Activated CD8-positive, alpha-beta T cell treated with anti-CD3 and anti-CD28 coated beads for 36 hours (primary cell): Measurements from ENCODE around the gene LRMDA. TPM values are rescaled to one million over a fixed set of nuclear protein-coding genes. Genes with fewer than 3 reads are reported as not detected.

ENCODE experiments used
- ATAC-seq: fragments of 200-7000 bp; cut with Tn5 transposase; one replicate; pipeline ENCODE4 v1.10.0; 2021; ENCODE audit warnings: mild to moderate bottlenecking, moderate library complexity
- CTCF ChIA-PET: fragments of 350-600 bp; sonication (Branson Sonifier 250); formaldehyde crosslinking; loops from one replicate; lab custom pipeline; 2021; ENCODE audit warnings: antibody characterized with exemption; lab: Charles Lee
- POLR2A ChIA-PET: fragments of 350-600 bp; sonication (Branson Sonifier 250); formaldehyde crosslinking; loops from one replicate; lab custom pipeline; 2021; ENCODE audit warnings: antibody characterized with exemption; lab: Charles Lee
- DNase-seq: peaks from one replicate; pipeline ENCODE4 v3.0.0-alpha.2; 2020
- H3K27ac Mint-ChIP-seq: one replicate; pipeline ENCODE4 v1.8.0; 2021; ENCODE audit warnings: mild to moderate bottlenecking, mixed read lengths
- H3K27me3 Mint-ChIP-seq: one replicate; pipeline ENCODE4 v1.8.0; 2021; ENCODE audit warnings: mixed read lengths
- H3K36me3 Mint-ChIP-seq: one replicate; pipeline ENCODE4 v1.8.0; 2021; ENCODE audit warnings: low read depth, mixed read lengths
- H3K4me1 Mint-ChIP-seq: one replicate; pipeline ENCODE4 v1.8.0; 2021; ENCODE audit warnings: low read depth, mixed read lengths
- H3K4me3 Mint-ChIP-seq: one replicate; pipeline ENCODE4 v1.8.0; 2021; ENCODE audit warnings: mild to moderate bottlenecking, moderate library complexity, mixed read lengths
- H3K9me3 Mint-ChIP-seq: one replicate; pipeline ENCODE4 v1.8.0; 2021; ENCODE audit warnings: mixed read lengths
- intact Hi-C: fragments of 100-400 bp; cut with micrococcal nuclease; formaldehyde crosslinking; loops from one replicate; pipeline ENCODE4 v1.10.0; 2022
- total RNA-seq, 2 experiments: library from RNA; stranded (reverse); gene quantifications; one replicate each; pipeline ENCODE4 v1.2.3, GENCODE V29; 2021
- TF ChIP-seq, protein P1 (sequence below): fragments of 200-600 bp; IDR thresholded peaks from one replicate; pipeline ENCODE4 v1.8.0; 2022; ENCODE audit warnings: antibody characterized with exemption, mild to moderate bottlenecking

LRMDA gene
- total RNA-seq, 2 experiments from 2014 or later, result not detected

GRCh38 chr10:76034353-76035205 lies 603.2 kb downstream of the LRMDA start:
- Mint-ChIP-seq H3K27ac (no peak overlapping the region), H3K36me3 (no peaks in the 10 kb centered on the region), H3K4me1 (no peaks in the 10 kb centered on the region), H3K27me3 (peaks cover 1% of the 10 kb centered on the region), H3K9me3 (peaks cover 4% of the 10 kb centered on the region), H3K4me3 (no peak overlapping the region)
- POLR2A ChIA-PET, result no interaction called here
- CTCF ChIA-PET, result no interaction called here
- intact Hi-C loops, result no loop called here
- no peak for ATAC-seq
- TF ChIP-seq, protein P1, sequence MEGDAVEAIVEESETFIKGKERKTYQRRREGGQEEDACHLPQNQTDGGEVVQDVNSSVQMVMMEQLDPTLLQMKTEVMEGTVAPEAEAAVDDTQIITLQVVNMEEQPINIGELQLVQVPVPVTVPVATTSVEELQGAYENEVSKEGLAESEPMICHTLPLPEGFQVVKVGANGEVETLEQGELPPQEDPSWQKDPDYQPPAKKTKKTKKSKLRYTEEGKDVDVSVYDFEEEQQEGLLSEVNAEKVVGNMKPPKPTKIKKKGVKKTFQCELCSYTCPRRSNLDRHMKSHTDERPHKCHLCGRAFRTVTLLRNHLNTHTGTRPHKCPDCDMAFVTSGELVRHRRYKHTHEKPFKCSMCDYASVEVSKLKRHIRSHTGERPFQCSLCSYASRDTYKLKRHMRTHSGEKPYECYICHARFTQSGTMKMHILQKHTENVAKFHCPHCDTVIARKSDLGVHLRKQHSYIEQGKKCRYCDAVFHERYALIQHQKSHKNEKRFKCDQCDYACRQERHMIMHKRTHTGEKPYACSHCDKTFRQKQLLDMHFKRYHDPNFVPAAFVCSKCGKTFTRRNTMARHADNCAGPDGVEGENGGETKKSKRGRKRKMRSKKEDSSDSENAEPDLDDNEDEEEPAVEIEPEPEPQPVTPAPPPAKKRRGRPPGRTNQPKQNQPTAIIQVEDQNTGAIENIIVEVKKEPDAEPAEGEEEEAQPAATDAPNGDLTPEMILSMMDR, result no peak
- DNase-seq, result no peak

DNA sequence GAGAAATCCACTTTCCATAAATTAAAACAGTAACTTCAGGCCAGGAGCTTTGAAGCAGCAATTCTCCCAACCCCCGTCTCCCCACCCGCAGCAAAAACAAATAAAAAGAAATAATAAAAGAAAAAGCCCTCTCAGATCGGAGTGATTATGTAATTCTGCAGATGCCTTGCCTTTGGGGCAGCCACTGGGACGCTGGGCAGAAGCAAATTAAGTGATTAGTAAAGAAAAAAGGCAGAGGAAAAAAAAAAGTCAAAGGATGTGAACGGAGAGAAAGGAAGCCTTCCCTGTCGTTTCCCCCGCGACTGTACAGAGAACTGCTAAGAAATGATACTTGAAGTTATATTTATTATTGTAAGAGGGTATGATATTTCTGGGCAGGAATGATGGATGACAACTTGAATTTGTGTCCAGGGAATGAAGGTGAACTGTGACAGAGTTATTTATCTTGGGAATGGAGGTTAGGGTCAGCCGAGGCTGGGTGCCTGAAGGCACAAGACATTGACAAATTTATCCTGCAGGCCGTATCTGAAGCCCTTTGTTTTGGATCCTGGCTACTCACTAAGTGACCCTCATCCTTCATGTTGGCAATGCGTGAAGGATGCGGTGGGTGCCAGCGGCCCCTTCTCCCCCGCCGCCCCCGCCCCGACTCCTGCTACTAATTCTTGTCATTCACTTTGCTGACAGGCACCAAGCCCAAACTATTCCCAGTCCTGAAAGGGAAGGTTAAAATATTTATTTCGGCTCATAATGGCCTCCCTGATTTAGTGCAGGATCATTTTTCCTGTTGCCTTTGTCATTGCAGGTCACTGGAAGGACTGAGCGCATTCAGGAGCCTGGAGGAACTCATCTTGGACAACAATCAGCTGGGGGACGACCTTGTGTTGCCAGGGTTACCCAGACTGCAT lies 604.0 kb downstream of the LRMDA start:
- Mint-ChIP-seq H3K4me3 (no peak overlapping the region), H3K27ac (no peak overlapping the region), H3K4me1 (no peaks in the 10 kb centered on the region), H3K36me3 (no peaks in the 10 kb centered on the region), H3K9me3 (peaks cover 4% of the 10 kb centered on the region), H3K27me3 (peaks cover 1% of the 10 kb centered on the region)
- CTCF ChIA-PET, result interaction anchor here (1.6 to 2.1 kb wide), 2 partner anchors 7 to 12 kb away, joined by 7 read pairs; no protein-coding TSS in a partner anchor
- POLR2A ChIA-PET, result no interaction called here
- ATAC-seq (no peak), DNase-seq (no peak)
- TF ChIP-seq, protein P1, result no peak
- intact Hi-C loops, result no loop called here

- H3K4me1 Mint-ChIP-seq, result no peaks in the 10 kb centered on the region
- intact Hi-C loops, result no loop called here
- ChIA-PET CTCF (interaction anchor here (0.7 to 2.1 kb wide), 8 partner anchors 8 to 200 kb away, joined by 3 to 7 read pairs (median 4); no protein-coding TSS in a partner anchor), POLR2A (interaction anchor here (0.6 kb wide), 1 partner anchor 862 kb away, joined by 4 read pairs; no protein-coding TSS in a partner anchor)
- H3K27ac Mint-ChIP-seq, result no peak overlapping the region
- H3K36me3 Mint-ChIP-seq, result no peaks in the 10 kb centered on the region
- peak; percentile 55 for DNase-seq
- TF ChIP-seq, protein P1, result peak; percentile 74
- H3K4me3 Mint-ChIP-seq, result no peak overlapping the region
- peaks cover 1% of the 10 kb centered on the region for H3K27me3 Mint-ChIP-seq
- ATAC-seq, result no peak
- peaks cover 4% of the 10 kb centered on the region for H3K9me3 Mint-ChIP-seq
Measured at GRCh38 chr10:76036111-76036940, 604.9 kb downstream of the LRMDA start.

DNA sequence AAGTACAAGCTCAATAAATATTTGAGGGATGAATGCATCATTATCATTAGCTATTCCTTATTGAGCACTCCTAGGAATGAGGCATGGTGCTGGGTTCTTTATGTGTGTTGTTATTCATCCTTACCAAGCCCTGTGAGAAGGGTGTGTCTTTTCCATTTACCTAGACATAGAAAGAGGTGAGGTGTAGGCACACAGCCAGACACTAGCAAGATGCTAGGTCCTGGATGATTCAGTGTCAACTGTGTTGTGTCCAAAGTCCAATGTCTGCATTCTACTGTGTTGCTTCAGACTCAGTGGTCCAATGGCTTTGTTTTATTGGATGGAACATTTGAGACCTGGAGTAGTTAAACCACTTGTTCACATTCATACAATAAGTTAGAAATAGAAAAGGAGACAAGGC lies 605.5 kb downstream of the LRMDA start:
- POLR2A ChIA-PET, result interaction anchor here (0.6 kb wide), 1 partner anchor 862 kb away, joined by 4 read pairs; no protein-coding TSS in a partner anchor

More for the DNA sequence above, 605.5 kb downstream of the LRMDA start:
- H3K27me3 Mint-ChIP-seq, result peaks cover 1% of the 10 kb centered on the region
- no peaks in the 10 kb centered on the region for H3K36me3 Mint-ChIP-seq
- H3K4me1 Mint-ChIP-seq, result no peaks in the 10 kb centered on the region
- CTCF ChIA-PET, result interaction anchor here (0.7 to 2.1 kb wide), 8 partner anchors 9 to 200 kb away, joined by 3 to 7 read pairs (median 4); no protein-coding TSS in a partner anchor
- TF ChIP-seq, protein P1, result no peak
- no peak overlapping the region for H3K4me3 Mint-ChIP-seq
- intact Hi-C loops, result no loop called here
- H3K9me3 Mint-ChIP-seq, result peaks cover 4% of the 10 kb centered on the region
- no peak overlapping the region for H3K27ac Mint-ChIP-seq
- DNase-seq (no peak), ATAC-seq (no peak)
